Measurements from ENCODE around the gene SLC25A13.

DNA sequence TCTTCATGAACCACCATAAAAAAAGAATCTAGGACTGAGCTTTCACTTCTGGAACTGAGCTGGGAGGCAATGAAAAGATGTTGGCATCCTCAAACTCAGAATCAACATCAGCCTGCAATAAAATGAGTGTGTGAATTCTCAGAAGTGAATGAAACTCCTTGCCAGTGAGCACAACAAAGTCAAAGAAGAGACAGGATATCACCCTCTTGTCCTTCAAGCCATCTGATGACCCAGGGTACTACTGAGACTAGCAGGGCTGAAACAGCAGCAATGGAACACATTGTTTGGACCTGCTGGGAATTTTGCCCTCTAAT is 13.0 kb downstream of the SLC25A13 start:
- TF ChIP-seq POLR2AphosphoS5 (IDR thresholded peaks at IDR 0.05; ENCODE audit: low read depth, low read length) (no peak), TAF1 (IDR thresholded peaks at IDR 0.05; ENCODE audit: borderline replicate concordance, insufficient read depth, low read length) (no peak)
- TF ChIP-seq, protein P1, sequence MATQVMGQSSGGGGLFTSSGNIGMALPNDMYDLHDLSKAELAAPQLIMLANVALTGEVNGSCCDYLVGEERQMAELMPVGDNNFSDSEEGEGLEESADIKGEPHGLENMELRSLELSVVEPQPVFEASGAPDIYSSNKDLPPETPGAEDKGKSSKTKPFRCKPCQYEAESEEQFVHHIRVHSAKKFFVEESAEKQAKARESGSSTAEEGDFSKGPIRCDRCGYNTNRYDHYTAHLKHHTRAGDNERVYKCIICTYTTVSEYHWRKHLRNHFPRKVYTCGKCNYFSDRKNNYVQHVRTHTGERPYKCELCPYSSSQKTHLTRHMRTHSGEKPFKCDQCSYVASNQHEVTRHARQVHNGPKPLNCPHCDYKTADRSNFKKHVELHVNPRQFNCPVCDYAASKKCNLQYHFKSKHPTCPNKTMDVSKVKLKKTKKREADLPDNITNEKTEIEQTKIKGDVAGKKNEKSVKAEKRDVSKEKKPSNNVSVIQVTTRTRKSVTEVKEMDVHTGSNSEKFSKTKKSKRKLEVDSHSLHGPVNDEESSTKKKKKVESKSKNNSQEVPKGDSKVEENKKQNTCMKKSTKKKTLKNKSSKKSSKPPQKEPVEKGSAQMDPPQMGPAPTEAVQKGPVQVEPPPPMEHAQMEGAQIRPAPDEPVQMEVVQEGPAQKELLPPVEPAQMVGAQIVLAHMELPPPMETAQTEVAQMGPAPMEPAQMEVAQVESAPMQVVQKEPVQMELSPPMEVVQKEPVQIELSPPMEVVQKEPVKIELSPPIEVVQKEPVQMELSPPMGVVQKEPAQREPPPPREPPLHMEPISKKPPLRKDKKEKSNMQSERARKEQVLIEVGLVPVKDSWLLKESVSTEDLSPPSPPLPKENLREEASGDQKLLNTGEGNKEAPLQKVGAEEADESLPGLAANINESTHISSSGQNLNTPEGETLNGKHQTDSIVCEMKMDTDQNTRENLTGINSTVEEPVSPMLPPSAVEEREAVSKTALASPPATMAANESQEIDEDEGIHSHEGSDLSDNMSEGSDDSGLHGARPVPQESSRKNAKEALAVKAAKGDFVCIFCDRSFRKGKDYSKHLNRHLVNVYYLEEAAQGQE (IDR thresholded peaks at IDR 0.05; ENCODE audit: insufficient read depth in 1 of 2, low read depth in 2 of 2, low read length in 2 of 2) = no peak

All from PFSK-1 (cell line).